Suprapubic skin (tissue), 4 donors: ENCODE data around the gene SHBG. TPM values are rescaled to one million over a fixed set of nuclear protein-coding genes. Genes with fewer than 3 reads are reported as not detected.

ENCODE experiments used
- DNase-seq, 2 donors: peaks; one replicate each; pipeline ENCODE4 v3.0.0-alpha.2; 2019; ENCODE audit warnings: low spot score in 2 of 2
- H3K27ac ChIP-seq: fragments of 200-600 bp; sonication (generic); one replicate; pipeline ENCODE4 v1.5.1; 2019
- H3K27me3 ChIP-seq: fragments of 200-600 bp; sonication (generic); one replicate; pipeline ENCODE4 v1.5.1; 2019
- H3K36me3 ChIP-seq: fragments of 200-600 bp; sonication (generic); one replicate; pipeline ENCODE4 v1.5.1; 2019
- H3K4me1 ChIP-seq: fragments of 200-600 bp; sonication (generic); one replicate; pipeline ENCODE4 v1.5.1; 2019
- H3K4me3 ChIP-seq: fragments of 200-600 bp; sonication (generic); one replicate; pipeline ENCODE4 v1.5.1; 2019; ENCODE audit warnings: mild to moderate bottlenecking
- H3K9me3 ChIP-seq: fragments of 200-600 bp; sonication (generic); one replicate; pipeline ENCODE4 v1.5.1; 2019
- EP300 ChIP-seq: sonication (generic); formaldehyde crosslinking; IDR thresholded peaks from one replicate; pipeline ENCODE4 v1.6.1; 2017; ENCODE audit warnings: antibody characterized with exemption
- POLR2A ChIP-seq, 2 donors: fragments of 450-650 bp; IDR thresholded peaks; one replicate each; pipeline ENCODE4 v1.6.1; 2017; ENCODE audit warnings: antibody characterized with exemption in 2 of 2, mild to moderate bottlenecking in 2 of 2, moderate library complexity in 2 of 2
- POLR2AphosphoS5 ChIP-seq, 3 donors: sonication (generic); formaldehyde crosslinking; IDR thresholded peaks; one replicate each; pipeline ENCODE4 v1.6.1; 2017; ENCODE audit warnings: antibody characterized with exemption in 3 of 3
- WGBS: methylation state at CpG from one replicate; pipeline ENCODE4 v1.1.5; 2018; 5-methylcytosine and 5-hydroxymethylcytosine counted together
- total RNA-seq, 4 donors: library from RNA; depleted of rRNA; stranded (reverse); fragments of >200 nt; gene quantifications; one replicate each; pipeline ENCODE4 v1.1.0, GENCODE V29; 2016
- TF ChIP-seq, protein P1 (sequence below), 2 donors: fragments of 200-600 bp in 1 of 2; fragments of 450-650 bp in 1 of 2; sonication (generic) in 1 of 2; IDR thresholded peaks; one replicate each; pipeline ENCODE4 v1.5.1; 2016 to 2019; ENCODE audit warnings: antibody characterized with exemption in 2 of 2, mild to moderate bottlenecking in 1 of 2, moderate library complexity in 1 of 2

SHBG gene
- total RNA-seq, 4 donors from 2014 or later = not detected

DNA sequence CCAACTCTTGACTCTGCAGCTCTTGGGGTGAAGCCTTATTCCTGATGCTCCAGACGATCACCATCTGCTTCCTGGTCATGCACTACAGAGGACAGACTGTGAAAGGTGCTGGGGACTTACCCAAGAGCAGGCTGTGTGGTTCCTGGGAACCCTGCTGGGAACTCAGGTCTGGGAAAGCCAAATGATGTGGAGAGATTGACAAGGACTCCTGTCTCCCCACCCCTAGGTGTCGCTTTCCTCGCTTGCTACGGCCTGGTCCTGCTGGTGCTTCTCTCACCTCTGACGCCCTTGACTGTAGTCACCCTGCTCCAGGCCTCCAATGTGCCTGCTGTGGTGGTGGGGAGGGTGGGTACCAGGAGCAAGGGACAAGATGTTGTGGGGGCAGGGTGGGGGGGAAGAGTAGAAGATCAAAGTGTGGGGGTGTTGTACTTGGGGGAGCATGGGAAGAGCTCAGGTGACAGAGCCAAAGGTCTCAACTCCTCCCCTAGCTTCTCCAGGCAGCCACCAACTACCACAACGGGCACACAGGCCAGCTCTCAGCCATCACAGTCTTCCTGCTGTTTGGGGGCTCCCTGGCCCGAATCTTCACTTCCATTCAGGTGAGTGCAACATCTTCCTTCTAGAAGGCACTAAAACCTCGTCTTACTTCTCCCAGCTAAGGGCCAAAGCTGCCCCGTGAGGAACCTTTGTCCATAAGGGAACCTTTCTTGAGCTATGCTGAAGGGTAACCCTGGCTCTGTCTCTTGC is 43.1 kb upstream of the SHBG start:
- H3K27me3 ChIP-seq = no peaks in the 10 kb centered on the region
- WGBS = 46% methylated on average over 6 of the region's 9 CpGs
- no peak for DNase-seq

DNA sequence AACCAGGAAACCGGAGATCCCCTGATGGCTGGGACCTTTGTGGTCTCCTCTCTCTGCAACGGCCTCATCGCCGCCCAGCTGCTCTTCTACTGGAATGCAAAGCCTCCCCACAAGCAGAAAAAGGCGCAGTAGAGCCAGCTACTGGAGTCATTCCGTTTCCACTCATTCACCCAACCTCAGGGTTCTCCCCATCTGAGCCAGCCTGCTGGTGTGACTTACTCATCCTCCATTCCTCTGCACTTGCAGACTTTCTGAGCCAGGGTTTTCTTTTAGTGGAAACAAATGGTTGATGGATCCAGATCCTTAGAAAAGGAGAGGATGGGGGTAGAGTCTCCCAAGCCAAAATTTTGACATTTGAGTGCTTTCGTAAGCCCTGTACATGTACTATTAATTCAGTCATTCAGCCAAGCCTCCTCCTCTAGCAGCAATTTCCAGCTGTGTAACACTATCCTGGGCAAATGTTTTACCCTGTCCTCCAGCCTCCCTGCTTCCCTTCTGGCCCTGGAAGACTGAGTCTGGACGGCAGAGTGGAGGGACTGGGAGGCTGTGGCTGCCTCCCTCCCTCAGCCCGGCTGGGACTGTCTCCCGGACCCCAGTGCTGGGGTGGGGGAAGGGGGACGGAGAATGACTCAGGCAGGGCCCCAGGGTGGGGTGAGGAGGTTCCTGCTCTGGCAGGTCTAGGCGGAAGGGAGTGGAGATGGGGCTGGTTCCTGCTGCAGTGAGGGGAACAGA is 42.3 kb upstream of the SHBG start:
- WGBS = 41% methylated on average over 12 of the region's 12 CpGs
- Histone ChIP-seq H3K9me3 (no peaks in the 10 kb centered on the region), H3K36me3 (peaks cover 22% of the 10 kb centered on the region), H3K27me3 (no peaks in the 10 kb centered on the region), H3K4me1 (peaks cover 76% of the 10 kb centered on the region), H3K27ac (peak overlapping the region; percentile 79), H3K4me3 (peak overlapping the region; percentile 59)
- DNase-seq = no peak
- no peak for TF ChIP-seq POLR2AphosphoS5 (IDR thresholded peaks at IDR 0.05)
- TF ChIP-seq, protein P1, sequence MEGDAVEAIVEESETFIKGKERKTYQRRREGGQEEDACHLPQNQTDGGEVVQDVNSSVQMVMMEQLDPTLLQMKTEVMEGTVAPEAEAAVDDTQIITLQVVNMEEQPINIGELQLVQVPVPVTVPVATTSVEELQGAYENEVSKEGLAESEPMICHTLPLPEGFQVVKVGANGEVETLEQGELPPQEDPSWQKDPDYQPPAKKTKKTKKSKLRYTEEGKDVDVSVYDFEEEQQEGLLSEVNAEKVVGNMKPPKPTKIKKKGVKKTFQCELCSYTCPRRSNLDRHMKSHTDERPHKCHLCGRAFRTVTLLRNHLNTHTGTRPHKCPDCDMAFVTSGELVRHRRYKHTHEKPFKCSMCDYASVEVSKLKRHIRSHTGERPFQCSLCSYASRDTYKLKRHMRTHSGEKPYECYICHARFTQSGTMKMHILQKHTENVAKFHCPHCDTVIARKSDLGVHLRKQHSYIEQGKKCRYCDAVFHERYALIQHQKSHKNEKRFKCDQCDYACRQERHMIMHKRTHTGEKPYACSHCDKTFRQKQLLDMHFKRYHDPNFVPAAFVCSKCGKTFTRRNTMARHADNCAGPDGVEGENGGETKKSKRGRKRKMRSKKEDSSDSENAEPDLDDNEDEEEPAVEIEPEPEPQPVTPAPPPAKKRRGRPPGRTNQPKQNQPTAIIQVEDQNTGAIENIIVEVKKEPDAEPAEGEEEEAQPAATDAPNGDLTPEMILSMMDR (IDR thresholded peaks at IDR 0.05) = no peak
- TF ChIP-seq EP300 = no peak
- TF ChIP-seq POLR2A (IDR thresholded peaks at IDR 0.05) = no peak

More for the DNA sequence above, 43.1 kb upstream of the SHBG start:
- TF ChIP-seq, protein P1 (IDR thresholded peaks at IDR 0.05) = peak; percentile 9 to 54
- TF ChIP-seq POLR2AphosphoS5 (IDR thresholded peaks at IDR 0.05) (no peak), EP300 (no peak), POLR2A (IDR thresholded peaks at IDR 0.05) (no peak)
- Histone ChIP-seq H3K9me3 (no peaks in the 10 kb centered on the region), H3K27ac (peak overlapping the region; percentile 79), H3K4me1 (peaks cover 83% of the 10 kb centered on the region), H3K36me3 (peaks cover 15% of the 10 kb centered on the region), H3K4me3 (no peak overlapping the region)

DNA sequence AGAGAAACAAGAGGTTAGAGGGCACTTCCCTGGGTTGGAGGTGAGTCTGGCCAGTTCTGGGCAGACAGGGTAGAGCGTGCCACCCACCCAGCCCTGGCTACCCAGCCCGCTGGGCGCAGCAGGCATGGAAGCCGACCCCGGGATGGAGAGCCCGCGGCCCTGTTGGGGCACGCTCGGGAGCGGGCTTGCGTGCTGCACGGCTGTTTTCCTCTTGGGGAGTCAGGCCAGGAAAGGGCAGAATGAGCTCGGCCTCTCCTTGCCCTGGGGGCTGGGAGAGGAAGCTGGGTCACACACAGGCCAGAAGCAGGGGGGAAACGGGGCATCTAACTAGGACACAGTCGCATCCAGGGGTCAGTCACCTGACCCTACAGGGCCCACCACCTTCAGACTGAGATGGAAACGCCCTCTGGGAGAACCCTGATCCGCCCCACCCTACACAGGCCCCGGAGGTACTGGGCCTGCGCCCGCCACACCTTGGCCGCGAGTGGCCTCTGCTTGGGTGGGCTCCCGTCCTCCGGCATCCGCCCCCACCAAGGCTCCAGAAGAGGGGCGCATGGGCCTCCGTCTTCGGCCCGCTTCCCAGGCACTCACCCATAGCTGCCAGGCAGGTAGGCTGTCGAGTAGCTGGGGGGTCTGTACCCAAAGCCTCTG is 41.3 kb upstream of the SHBG start:
- H3K4me3 ChIP-seq = peak overlapping the region; percentile 59
- H3K36me3 ChIP-seq = peaks cover 33% of the 10 kb centered on the region
- H3K9me3 ChIP-seq = no peaks in the 10 kb centered on the region
- no peak for TF ChIP-seq POLR2A (IDR thresholded peaks at IDR 0.05)
- TF ChIP-seq POLR2AphosphoS5 (IDR thresholded peaks at IDR 0.05) = no peak
- no peak for DNase-seq
- no peaks in the 10 kb centered on the region for H3K27me3 ChIP-seq
- H3K27ac ChIP-seq = peak overlapping the region; percentile 79
- WGBS = 32% methylated on average over 24 of the region's 30 CpGs
- H3K4me1 ChIP-seq = peaks cover 69% of the 10 kb centered on the region

DNA sequence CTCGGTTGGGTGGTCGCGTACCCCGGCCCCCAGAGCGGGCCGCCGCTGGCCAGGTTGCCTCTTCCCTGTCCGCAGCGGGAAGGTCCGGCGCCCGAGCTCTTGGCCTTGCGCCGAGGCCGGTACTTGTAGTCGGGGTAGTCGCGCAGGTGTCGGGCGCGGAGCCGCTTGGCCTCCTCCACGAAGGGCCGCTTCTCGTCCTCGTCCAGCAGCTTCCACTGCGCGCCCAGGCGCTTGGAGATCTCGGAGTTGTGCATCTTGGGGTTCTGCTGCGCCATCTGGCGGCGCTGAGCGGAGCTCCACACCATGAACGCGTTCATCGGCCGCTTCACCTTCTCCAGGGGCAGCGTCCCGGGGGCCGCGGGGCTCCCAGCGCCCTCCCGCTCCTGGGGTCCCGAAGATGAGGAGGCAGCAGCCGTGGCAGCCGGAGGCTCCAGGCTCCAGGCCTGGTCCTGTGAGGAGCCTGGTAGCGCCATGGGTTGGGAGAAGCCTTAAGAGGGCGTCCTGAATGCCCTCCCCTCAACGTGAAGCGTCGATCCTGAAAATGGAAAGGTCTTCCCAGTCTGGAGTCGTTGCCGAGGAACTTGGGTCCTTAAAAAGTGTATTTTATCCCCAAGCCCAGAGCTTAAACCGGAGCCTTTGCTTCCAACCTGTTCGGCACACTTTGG is 40.6 kb upstream of the SHBG start:
- TF ChIP-seq, protein P1 (IDR thresholded peaks at IDR 0.05) = peak; percentile 76 to 89
- TF ChIP-seq POLR2AphosphoS5 (IDR thresholded peaks at IDR 0.05) (peak in 1 of 3 donors; percentile 26), EP300 (no peak)
- 13% methylated on average over 22 of the region's 56 CpGs for WGBS
- Histone ChIP-seq H3K36me3 (peaks cover 40% of the 10 kb centered on the region), H3K27me3 (no peaks in the 10 kb centered on the region), H3K27ac (peak overlapping the region; percentile 79), H3K4me1 (peaks cover 67% of the 10 kb centered on the region), H3K4me3 (peak overlapping the region; percentile 59), H3K9me3 (no peaks in the 10 kb centered on the region)
- peak; percentile 91 to 92 for DNase-seq

DNA sequence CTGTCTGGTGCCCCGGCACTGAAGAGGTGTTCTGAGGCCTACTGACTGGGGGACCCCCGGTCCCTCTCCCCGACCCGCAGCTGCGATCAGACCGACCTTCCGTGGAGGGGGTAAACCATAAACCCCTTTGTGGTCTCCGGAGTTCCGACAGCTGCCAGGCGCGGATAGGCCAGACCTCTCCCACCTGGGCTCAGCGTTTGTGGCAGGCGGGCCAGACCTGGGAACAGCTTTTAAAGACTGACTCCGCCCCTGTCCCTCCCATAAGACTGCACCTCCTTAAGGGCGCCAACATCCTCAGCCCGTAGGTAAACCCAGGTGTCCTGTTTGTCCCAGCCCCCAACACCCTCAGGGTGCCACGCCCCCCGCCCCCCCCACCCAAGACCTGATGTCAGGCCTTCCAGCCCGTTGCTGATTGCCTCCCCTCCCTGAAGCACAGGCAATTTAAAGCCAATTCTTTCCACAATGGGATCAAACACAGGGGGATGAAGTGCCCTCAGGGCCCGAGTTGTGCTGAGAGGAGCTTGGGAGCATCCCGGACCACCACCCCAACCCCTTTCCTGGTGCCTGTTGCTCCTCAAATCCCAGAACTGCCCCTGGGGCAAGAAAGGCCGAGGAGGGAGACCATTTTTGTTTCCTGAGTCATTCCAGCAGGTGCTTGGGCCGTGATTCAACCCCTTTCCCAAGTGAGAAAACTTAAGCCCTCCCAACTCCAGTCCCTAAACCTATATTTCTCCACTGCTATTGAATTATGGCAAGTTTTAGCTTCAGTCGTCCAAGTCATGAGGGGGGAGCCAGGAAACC is 39.8 kb upstream of the SHBG start, which contains the start of gene SOX15:
Gene SOX15 (minus strand): TSS at position 204 of the 801 bp plus-strand sequence. CDS start 418 bp downstream, outside the sequence.
- TF ChIP-seq, protein P1 (IDR thresholded peaks at IDR 0.05) = no peak
- TF ChIP-seq POLR2A (IDR thresholded peaks at IDR 0.05) (peak in 1 of 2 donors; percentile 23), EP300 (no peak)
- no peak for DNase-seq
- 36% methylated on average over 11 of the region's 24 CpGs for WGBS
- Histone ChIP-seq H3K4me1 (peaks cover 59% of the 10 kb centered on the region), H3K27ac (peak within 1 kb of the TSS; percentile 79), H3K4me3 (peak within 1 kb of the TSS; percentile 59), H3K36me3 (peaks cover 47% of the 10 kb centered on the region), H3K27me3 (no peaks in the 10 kb centered on the region), H3K9me3 (no peaks in the 10 kb centered on the region)
